DND-41 (cell line): ENCODE results near the gene TFB1M.

Source experiments
- CTCF ChIP-seq: IDR thresholded peaks from 2 replicates; pipeline ENCODE4 v1.5.1; 2012; ENCODE audit warnings: borderline replicate concordance, low read length, moderate library complexity, mild to moderate bottlenecking; ENCODE audit not compliant: poor library complexity, severe bottlenecking; ENCODE audit errors: extremely low read depth
- EZH2 ChIP-seq: IDR thresholded peaks from 3 replicates; pipeline ENCODE4 v1.6.1; 2012; ENCODE audit warnings: borderline replicate concordance, low read depth, mild to moderate bottlenecking, moderate library complexity, low read length, inconsistent platforms; ENCODE audit not compliant: severe bottlenecking

GRCh38 chr6:155269765-155270164 is 44.5 kb downstream of the TFB1M start:
- TF ChIP-seq CTCF = no peak
- no peak for TF ChIP-seq EZH2
